Stimulated activated CD4-positive, alpha-beta T cell treated with anti-CD3 and anti-CD28 coated beads, Interleukin-4, amount 100 ng/mL, for 4 hours (primary cell): ENCODE results near the gene STARD13.

Experiments used
- DNase-seq, 2 experiments: peaks; one replicate each; pipeline ENCODE4 v3.0.0-alpha.2; 2020

STARD13 gene

DNA sequence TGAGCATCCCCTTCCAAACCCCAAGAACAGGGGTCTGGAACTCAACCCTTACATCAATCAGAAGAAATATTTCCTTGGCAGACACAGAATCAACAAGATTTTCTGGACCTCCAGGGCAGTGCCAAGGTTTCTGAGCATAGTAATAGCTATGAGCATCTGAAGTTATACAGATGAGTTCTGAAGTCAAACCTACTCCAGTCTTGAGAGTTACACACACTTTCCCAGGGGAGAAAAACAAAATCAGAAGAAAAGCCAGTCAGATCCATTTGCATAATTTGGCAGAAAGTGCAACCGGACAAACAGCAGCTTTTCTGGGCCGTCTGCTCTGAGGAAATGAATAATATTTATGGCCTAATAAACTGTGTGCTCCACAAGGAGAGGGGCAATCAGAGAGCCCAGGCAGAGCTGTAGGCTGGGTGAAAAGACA, 176.3 kb downstream of the STARD13 start:
- no peak for DNase-seq

DNA sequence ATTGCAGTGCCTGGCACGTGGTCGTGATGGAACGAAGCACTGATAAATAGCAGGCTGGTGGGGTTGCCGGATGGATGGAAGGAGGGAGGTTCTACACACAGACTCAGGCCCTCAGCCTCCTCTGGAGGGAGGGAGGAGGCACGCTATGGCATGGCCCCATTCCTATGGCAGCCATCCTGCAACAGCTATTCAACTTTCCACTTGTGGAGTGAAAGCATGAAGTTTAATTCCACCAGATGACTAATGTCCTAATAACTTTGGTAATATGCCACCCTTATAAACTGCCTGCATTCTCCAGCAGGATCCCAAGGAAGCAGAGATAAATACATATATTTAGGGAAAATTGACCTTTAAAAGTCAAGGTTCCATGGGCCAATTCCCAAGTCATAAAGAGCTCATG, 176.9 kb downstream of the STARD13 start:
- DNase-seq, result no peak

GRCh38 chr13:33107361-33107760, 178.2 kb downstream of the STARD13 start:
- no peak for DNase-seq

GRCh38 chr13:33106656-33107360, 178.7 kb downstream of the STARD13 start:
- DNase-seq, result no peak

DNA sequence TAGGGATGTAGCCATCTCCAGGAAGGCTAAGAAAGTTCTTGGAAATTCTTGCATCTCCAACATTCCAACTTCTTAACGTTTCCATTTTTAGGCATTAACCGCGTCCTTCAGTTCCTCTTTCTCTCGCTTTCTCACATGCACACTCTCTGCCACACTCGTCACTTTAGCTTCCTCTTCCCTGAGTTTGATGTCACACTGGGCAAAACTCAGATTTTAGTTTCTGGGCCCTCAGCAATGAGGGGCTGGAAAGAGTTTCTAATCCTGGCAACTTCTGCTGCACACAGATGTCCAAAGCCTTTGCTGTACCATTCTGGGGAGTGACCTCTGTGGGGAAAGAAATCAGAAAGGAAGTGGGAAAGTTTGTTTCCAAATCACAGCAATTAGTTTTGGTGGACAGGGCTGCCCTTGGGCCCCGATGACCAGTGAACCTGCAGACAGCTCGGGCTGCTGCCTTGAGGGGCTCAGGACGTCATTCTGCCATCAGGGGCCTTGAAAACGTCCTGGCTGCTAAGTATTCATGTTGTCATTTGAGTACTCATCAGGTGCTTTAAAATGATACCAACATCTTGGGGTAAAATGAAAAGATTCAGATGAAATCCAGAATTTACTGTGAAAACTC, 180.1 kb downstream of the STARD13 start:
- no peak for DNase-seq

- no peak for DNase-seq
Observed at GRCh38 chr13:33103457-33103856, 182.1 kb downstream of the STARD13 start.

GRCh38 chr13:33101835-33102234, 183.7 kb downstream of the STARD13 start:
- no peak for DNase-seq

DNA sequence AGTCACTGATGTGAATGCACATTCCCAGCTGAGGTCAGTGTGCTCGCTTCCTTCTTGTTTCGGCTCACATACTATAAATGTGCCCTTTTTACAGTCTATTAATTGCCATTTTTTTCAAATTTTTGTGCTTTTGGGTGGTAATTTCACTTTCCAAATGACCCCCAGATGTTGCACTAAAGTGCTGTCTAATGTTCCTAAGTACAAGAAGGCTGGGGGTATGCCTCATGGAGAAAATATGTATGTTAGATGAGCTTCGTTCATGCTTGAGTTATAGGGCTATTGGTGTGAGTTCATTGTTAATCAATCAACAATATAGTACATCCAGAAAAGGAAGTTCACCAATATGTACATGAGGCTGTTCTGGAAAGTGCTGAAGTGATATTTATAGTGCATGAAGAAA, 184.7 kb downstream of the STARD13 start:
- DNase-seq, result no peak

DNA sequence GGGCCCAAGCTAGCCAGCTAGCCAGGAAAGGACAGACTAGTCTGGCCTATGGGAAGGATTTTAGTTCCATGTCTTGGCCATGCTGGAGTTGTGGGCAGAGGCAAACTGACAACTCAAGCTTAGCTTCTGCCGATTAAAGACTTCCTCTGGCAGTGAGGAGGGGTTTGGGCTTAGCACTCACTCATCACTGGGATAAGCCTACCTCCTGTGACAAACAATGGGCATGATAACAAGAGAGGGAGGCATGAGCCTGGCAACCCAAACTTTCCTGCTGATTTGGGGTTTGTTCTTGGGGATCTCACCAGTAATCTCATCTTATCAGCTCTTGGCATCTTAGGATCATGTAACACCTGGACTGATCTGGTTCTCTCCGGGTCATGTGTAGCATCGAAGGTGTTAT, 185.7 kb downstream of the STARD13 start:
- no peak for DNase-seq

DNA sequence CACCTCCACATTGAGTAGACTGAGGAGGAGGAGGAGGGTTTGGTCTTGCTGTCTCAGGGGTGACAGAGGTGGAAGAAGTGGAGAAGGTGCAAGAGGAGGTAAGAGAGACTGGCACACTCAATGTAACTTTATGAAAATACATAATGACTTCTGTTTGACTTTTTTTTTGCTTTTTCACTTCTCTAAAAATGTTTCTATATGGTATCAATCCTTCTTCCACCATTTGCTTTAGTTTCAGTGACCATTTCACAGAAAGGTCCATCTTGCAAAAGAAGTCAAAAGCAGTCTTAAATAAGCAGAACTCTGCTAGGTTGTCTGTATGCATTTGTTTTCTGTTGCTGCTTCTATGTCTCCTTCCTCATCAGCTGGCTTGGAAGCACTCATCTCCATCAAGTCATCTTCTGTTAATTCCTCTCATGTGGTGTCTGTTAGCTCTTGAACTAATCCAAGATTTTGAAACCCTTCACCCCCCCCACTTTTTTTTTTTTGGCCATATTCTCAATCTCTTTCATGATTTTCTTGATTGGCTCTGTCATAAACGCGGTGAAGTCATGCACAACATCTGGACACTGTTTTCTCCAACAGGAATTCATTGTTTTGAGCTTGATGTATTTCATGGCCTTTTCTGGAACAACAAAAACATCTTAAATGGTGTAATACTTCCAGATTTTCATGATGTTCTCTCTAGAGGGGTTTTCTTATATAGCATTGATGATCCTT, 188.5 kb downstream of the STARD13 start:
- DNase-seq, result no peak

GRCh38 chr13:33092073-33092987, 193.2 kb downstream of the STARD13 start:
- DNase-seq, result no peak

GRCh38 chr13:33091415-33091774, 194.2 kb downstream of the STARD13 start:
- DNase-seq, result no peak

DNA sequence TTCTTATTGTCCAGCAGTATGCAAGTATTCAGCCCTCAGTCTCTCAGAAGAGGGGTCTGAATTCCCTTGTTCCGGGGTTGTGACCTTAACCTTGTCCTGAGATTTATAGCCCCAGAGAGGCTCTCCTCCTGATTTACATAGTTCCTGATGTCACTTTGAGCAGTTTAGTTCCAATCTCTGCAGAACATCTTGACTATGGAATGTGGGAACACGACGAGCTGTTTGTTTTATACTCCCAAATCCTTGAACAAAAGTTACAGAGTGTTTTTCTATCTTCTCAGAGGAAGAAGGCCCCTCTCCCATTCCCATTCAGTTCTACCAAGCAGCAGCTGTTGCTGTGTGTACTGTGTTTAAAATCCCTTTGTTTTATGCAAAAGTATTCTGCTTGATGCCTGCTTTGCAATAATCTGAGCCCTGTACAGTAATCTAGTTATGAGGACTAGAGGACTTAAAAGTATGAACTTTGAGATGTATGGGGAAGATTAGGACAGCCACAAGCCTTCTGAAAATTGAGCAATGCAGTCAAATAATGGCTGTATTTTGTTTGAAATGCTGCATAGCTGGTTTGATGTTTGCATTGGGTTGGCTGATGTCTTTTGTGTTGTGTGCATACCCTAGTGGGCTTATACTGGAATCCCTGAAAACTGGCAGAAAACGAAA, 194.7 kb downstream of the STARD13 start:
- DNase-seq, result no peak

- DNase-seq, result no peak
Observed at GRCh38 chr13:33089311-33089710, 196.2 kb downstream of the STARD13 start.

- no peak for DNase-seq
Observed at GRCh38 chr13:33087790-33088189, 197.8 kb downstream of the STARD13 start.

DNA sequence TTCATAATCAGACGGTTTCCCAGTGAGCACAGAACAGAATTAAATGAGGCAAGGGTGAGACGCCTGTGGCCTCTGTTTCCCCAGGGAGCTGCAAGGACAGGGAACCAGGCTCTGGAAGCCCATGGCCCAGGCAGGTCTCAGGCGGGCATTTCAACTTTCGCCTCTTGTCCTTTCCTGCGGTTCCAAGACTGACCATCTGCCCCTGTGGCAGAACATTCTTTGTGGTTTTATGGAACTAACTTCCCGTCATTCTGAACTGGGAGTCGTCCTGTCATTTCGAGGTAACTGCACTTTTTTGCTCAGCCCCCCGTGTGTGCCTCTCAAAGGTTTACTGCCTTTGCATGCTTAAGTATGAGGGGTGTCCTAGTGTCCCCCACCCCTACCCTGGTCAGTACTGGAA, 198.5 kb downstream of the STARD13 start:
- DNase-seq, result no peak

DNA sequence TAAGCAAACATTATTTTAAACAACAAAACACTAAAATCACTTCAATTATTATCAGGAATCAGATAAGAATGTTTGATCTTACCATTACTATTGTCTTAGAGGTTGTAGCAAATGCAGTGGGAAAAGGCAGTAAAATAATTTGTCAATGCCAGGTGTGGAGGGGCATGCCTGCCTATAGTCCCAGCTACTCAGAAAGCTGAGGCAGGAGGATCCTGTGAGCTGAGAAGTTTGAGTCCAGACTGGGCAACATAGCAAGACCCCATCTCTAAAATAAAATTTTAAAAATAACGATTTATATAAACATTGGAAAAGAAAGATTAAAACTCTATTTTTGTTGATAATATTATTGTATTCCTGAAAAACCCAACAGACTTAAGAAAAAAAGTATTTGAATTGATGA, 202.5 kb downstream of the STARD13 start:
- no peak for DNase-seq

DNA sequence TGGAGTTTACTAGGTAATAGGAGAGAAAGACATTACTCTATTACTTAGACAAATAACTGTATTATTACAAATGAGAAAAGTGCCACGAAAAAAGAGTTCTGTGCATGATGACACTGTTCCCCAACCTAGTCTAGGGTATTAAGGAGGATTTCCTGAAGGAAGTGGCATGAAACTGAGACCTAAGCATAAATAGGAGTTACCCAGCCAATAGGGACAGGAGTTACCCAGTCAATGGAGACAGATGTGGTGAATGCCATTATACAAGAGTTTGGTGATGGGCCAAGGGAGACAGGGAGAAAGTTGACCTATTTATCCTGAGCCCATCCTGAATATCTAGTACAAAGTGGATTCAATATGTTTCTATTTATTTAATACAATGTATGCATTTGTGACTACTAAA, 203.9 kb downstream of the STARD13 start:
- DNase-seq, result no peak

DNA sequence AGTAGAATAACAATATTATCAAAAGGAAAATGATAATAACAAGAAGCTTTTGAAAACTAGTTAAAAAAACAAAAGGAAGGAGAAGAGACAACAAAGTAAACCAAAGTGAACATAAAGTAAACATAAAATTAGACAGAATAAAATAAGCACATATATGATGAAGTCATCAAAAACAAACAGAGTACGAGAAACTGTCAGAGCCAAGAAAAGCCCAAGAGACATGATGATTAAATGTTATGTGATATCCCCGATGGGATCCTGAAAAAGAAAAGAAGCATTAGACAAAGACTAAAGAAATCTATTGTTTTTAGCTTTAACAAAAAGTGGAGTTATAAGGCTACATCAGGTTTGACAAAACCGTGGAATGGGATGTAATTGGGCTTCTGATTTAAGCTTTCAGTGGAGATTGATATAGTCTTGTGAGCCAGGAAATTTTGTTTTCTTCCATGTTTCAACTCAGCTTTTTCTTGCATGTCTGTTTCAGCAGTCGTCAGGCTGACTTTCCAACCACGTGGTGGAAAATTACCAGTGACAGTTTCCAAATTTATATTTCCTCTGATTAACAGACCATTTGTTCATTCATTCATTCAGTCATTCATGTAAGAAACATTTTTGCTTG, 204.5 kb downstream of the STARD13 start:
- no peak for DNase-seq

GRCh38 chr13:33079960-33080359, 205.6 kb downstream of the STARD13 start:
- no peak for DNase-seq

GRCh38 chr13:33078263-33078662, 207.3 kb downstream of the STARD13 start:
- no peak for DNase-seq
